Suprapubic skin (tissue), 4 donors: Measurements from ENCODE around the gene MYH11.

Experiments
- CTCF ChIP-seq, 2 donors: fragments of 200-600 bp in 1 of 2; fragments of 450-650 bp in 1 of 2; sonication (generic) in 1 of 2; IDR thresholded peaks; one replicate each; pipeline ENCODE4 v1.5.1; 2016 to 2019; ENCODE audit warnings: antibody characterized with exemption in 2 of 2, mild to moderate bottlenecking in 1 of 2, moderate library complexity in 1 of 2
- POLR2A ChIP-seq, 2 donors: fragments of 450-650 bp; IDR thresholded peaks; one replicate each; pipeline ENCODE4 v1.6.1; 2017; ENCODE audit warnings: antibody characterized with exemption in 2 of 2, mild to moderate bottlenecking in 2 of 2, moderate library complexity in 2 of 2
- POLR2AphosphoS5 ChIP-seq, 3 donors: sonication (generic); formaldehyde crosslinking; IDR thresholded peaks; one replicate each; pipeline ENCODE4 v1.6.1; 2017; ENCODE audit warnings: antibody characterized with exemption in 3 of 3

GRCh38 chr16:15888072-15888976, 31.5 kb upstream of the MYH11 start, which contains the start of gene CEP20:
- TF ChIP-seq POLR2AphosphoS5 (IDR thresholded peaks at IDR 0.05), result peak in 1 of 3 donors; percentile 52
- peak; percentile 22 to 35 for TF ChIP-seq CTCF (IDR thresholded peaks at IDR 0.05)
- TF ChIP-seq POLR2A (IDR thresholded peaks at IDR 0.05), result peak in 1 of 2 donors; percentile 53
